NCI-H1436 (cell line): ENCODE measurements around the gene ATXN10.

Experiments used
- DNase-seq: peaks from one replicate; lab custom pipeline; 2025; lab: John Stamatoyannopoulos, UW

ATXN10 gene

GRCh38 chr22:45891996-45892621, 220.5 kb downstream of the ATXN10 start:
- no peak for DNase-seq

- no peak for DNase-seq
Measured at GRCh38 chr22:45892681-45893461, 221.2 kb downstream of the ATXN10 start.

GRCh38 chr22:45893516-45893915, 221.9 kb downstream of the ATXN10 start:
- DNase-seq, result no peak
